Fibroblast of lung (primary cell): Measurements from ENCODE around the gene PLA2G3.

ENCODE experiments used
- CTCF ChIP-seq, 2 donors: IDR thresholded peaks in 1 of 2; conservative IDR thresholded peaks in 1 of 2; 1 replicate in 1 of 2; 2 replicates in 1 of 2; pipeline ENCODE4 v1.5.1; 2011 to 2012; ENCODE audit warnings: low read length in 2 of 2, control low read depth in 1 of 2, inconsistent platforms in 1 of 2, low read depth in 1 of 2, mild to moderate bottlenecking in 1 of 2
- EZH2 ChIP-seq: IDR thresholded peaks from 2 replicates; pipeline ENCODE4 v1.5.1; 2012; ENCODE audit warnings: low read length, control low read depth, mild to moderate bottlenecking; ENCODE audit errors: missing control alignments

GRCh38 chr22:31102441-31103081 is 37.7 kb downstream of the PLA2G3 start:
- no peak for TF ChIP-seq EZH2
- TF ChIP-seq CTCF (conservative IDR thresholded peaks at IDR 0.05 in 1 of 2, IDR thresholded peaks at IDR 0.05 in 1 of 2; ENCODE audit: low read depth in 1 of 2, low read length in 2 of 2): no peak
